Fibroblast of lung (primary cell): ENCODE data around the gene MACROD2.

Source experiments
- EZH2 ChIP-seq: IDR thresholded peaks from 2 replicates; pipeline ENCODE4 v1.5.1; 2012; ENCODE audit warnings: low read length, control low read depth, mild to moderate bottlenecking; ENCODE audit errors: missing control alignments
- TF ChIP-seq, protein P1 (sequence below), 2 donors: IDR thresholded peaks in 1 of 2; conservative IDR thresholded peaks in 1 of 2; 1 replicate in 1 of 2; 2 replicates in 1 of 2; pipeline ENCODE4 v1.5.1; 2011 to 2012; ENCODE audit warnings: low read length in 2 of 2, control low read depth in 1 of 2, inconsistent platforms in 1 of 2, low read depth in 1 of 2, mild to moderate bottlenecking in 1 of 2

DNA sequence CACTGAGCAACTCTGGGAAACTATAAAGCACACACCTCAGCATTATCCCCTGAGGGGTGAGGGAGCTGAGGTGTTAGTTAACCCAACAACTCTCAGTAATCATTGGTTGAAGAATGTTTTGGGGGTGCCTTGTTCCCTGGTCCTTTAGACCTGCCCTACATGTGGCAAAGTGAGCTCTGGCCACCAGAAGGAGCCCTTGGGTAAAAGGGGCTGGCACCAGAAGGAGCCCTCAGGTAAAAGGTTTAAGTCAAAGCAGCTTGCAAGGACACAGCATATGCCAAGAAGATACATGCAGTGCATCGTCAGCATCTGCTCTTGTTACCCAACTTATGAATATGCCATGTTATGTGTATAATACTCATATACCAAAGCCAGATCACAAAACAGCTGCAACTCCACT, 1496.3 kb downstream of the MACROD2 start:
- TF ChIP-seq, protein P1, sequence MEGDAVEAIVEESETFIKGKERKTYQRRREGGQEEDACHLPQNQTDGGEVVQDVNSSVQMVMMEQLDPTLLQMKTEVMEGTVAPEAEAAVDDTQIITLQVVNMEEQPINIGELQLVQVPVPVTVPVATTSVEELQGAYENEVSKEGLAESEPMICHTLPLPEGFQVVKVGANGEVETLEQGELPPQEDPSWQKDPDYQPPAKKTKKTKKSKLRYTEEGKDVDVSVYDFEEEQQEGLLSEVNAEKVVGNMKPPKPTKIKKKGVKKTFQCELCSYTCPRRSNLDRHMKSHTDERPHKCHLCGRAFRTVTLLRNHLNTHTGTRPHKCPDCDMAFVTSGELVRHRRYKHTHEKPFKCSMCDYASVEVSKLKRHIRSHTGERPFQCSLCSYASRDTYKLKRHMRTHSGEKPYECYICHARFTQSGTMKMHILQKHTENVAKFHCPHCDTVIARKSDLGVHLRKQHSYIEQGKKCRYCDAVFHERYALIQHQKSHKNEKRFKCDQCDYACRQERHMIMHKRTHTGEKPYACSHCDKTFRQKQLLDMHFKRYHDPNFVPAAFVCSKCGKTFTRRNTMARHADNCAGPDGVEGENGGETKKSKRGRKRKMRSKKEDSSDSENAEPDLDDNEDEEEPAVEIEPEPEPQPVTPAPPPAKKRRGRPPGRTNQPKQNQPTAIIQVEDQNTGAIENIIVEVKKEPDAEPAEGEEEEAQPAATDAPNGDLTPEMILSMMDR (conservative IDR thresholded peaks at IDR 0.05 in 1 of 2, IDR thresholded peaks at IDR 0.05 in 1 of 2; ENCODE audit: low read depth in 1 of 2, low read length in 2 of 2), result no peak
- TF ChIP-seq EZH2, result no peak
